Measurements from ENCODE around the gene C2CD5. TPM values are rescaled to one million over a fixed set of nuclear protein-coding genes. Genes with fewer than 3 reads are reported as not detected.
A peak's percentile ranks its signal among the peaks of the same experiment; 100 is the strongest.
"Not testable (repeated sequence)": the region's sequence is repeated elsewhere in the genome, so short reads cannot be mapped to it uniquely, and the experiment has no call there.

The C2CD5 gene
- total RNA-seq: 30.0 and 35.5 TPM in 2 replicates

GRCh38 chr12:22544038-22544979 is at the start of gene C2CD5:
Gene C2CD5, minus strand, starts transcription at chr12:22544542. Its CDS starts 392 bp downstream, at chr12:22544150.
- peaks cover 35% of the 10 kb centered on the region for H3K4me1 Mint-ChIP-seq (ENCODE audit: low read depth)
- no peaks in the 10 kb centered on the region for H3K9me3 Mint-ChIP-seq
- H3K27me3 Mint-ChIP-seq (ENCODE audit: insufficient read depth): peaks cover 14% of the 10 kb centered on the region
- peak within 1 kb of the TSS; percentile 94 for H3K4me3 Mint-ChIP-seq
- H3K36me3 Mint-ChIP-seq (ENCODE audit: low read depth): peaks cover 22% of the 10 kb centered on the region
- DNase-seq (ENCODE audit: low spot score): peak; percentile 92
- H3K27ac Mint-ChIP-seq: peak within 1 kb of the TSS; percentile 96
- intact Hi-C loops (cut with micrococcal nuclease): loop anchor here (1.0 to 10.0 kb wide), 6 partner anchors 81 to 1070 kb away; partner anchors contain the start of genes CMAS, ETNK1, LDHB and ST8SIA1

- H3K27me3 Mint-ChIP-seq (ENCODE audit: insufficient read depth): peaks cover under 1% of the 10 kb centered on the region
- H3K9me3 Mint-ChIP-seq: no peaks in the 10 kb centered on the region
- no peak overlapping the region for H3K4me3 Mint-ChIP-seq
- H3K27ac Mint-ChIP-seq: no peak overlapping the region
- intact Hi-C loops (cut with micrococcal nuclease): no loop called here
- no peaks in the 10 kb centered on the region for H3K36me3 Mint-ChIP-seq (ENCODE audit: low read depth)
- H3K4me1 Mint-ChIP-seq (ENCODE audit: low read depth): peaks cover 5% of the 10 kb centered on the region
- no peak for DNase-seq (ENCODE audit: low spot score)
Measured at GRCh38 chr12:22593864-22594263, 49.5 kb upstream of the C2CD5 start.

GRCh38 chr12:22588817-22589216 is 44.5 kb upstream of the C2CD5 start:
- H3K4me3 Mint-ChIP-seq: no peak overlapping the region
- H3K36me3 Mint-ChIP-seq (ENCODE audit: low read depth): no peaks in the 10 kb centered on the region
- intact Hi-C loops (cut with micrococcal nuclease): no loop called here
- H3K9me3 Mint-ChIP-seq: no peaks in the 10 kb centered on the region
- H3K27ac Mint-ChIP-seq: no peak overlapping the region
- peaks cover 3% of the 10 kb centered on the region for H3K27me3 Mint-ChIP-seq (ENCODE audit: insufficient read depth)
- no peaks in the 10 kb centered on the region for H3K4me1 Mint-ChIP-seq (ENCODE audit: low read depth)
- no peak for DNase-seq (ENCODE audit: low spot score)

- no peaks in the 10 kb centered on the region for H3K27me3 Mint-ChIP-seq (ENCODE audit: insufficient read depth)
- H3K9me3 Mint-ChIP-seq: no peaks in the 10 kb centered on the region
- no peak overlapping the region for H3K27ac Mint-ChIP-seq
- no peak for DNase-seq (ENCODE audit: low spot score)
- no peaks in the 10 kb centered on the region for H3K4me1 Mint-ChIP-seq (ENCODE audit: low read depth)
- H3K36me3 Mint-ChIP-seq (ENCODE audit: low read depth): no peaks in the 10 kb centered on the region
- intact Hi-C loops (cut with micrococcal nuclease): no loop called here
- H3K4me3 Mint-ChIP-seq: no peak overlapping the region
Measured at GRCh38 chr12:22578328-22578727, 34.0 kb upstream of the C2CD5 start.

GRCh38 chr12:22577667-22578066 is 33.3 kb upstream of the C2CD5 start:
- Mint-ChIP-seq H3K27ac (no peak overlapping the region), H3K4me1 (ENCODE audit: low read depth) (no peaks in the 10 kb centered on the region), H3K36me3 (ENCODE audit: low read depth) (no peaks in the 10 kb centered on the region), H3K4me3 (no peak overlapping the region), H3K9me3 (no peaks in the 10 kb centered on the region), H3K27me3 (ENCODE audit: insufficient read depth) (no peaks in the 10 kb centered on the region)
- DNase-seq (ENCODE audit: low spot score): no peak
- intact Hi-C loops (cut with micrococcal nuclease): no loop called here

- H3K4me1 Mint-ChIP-seq (ENCODE audit: low read depth): no peaks in the 10 kb centered on the region
- H3K36me3 Mint-ChIP-seq (ENCODE audit: low read depth): no peaks in the 10 kb centered on the region
Measured at GRCh38 chr12:22576473-22576872, 32.1 kb upstream of the C2CD5 start.

GRCh38 chr12:22576065-22576464 is 31.7 kb upstream of the C2CD5 start:
- Mint-ChIP-seq H3K9me3 (no peaks in the 10 kb centered on the region), H3K27me3 (ENCODE audit: insufficient read depth) (no peaks in the 10 kb centered on the region), H3K4me1 (ENCODE audit: low read depth) (no peaks in the 10 kb centered on the region), H3K27ac (no peak overlapping the region), H3K36me3 (ENCODE audit: low read depth) (no peaks in the 10 kb centered on the region), H3K4me3 (no peak overlapping the region)
- intact Hi-C loops (cut with micrococcal nuclease): no loop called here
- no peak for DNase-seq (ENCODE audit: low spot score)

More at GRCh38 chr12:22576473-22576872, 32.1 kb upstream of the C2CD5 start:
- no peak overlapping the region for H3K4me3 Mint-ChIP-seq
- no peak for DNase-seq (ENCODE audit: low spot score)
- H3K9me3 Mint-ChIP-seq: no peaks in the 10 kb centered on the region
- H3K27me3 Mint-ChIP-seq (ENCODE audit: insufficient read depth): no peaks in the 10 kb centered on the region
- H3K27ac Mint-ChIP-seq: no peak overlapping the region
- intact Hi-C loops (cut with micrococcal nuclease): no loop called here

GRCh38 chr12:22574921-22575320 is 30.6 kb upstream of the C2CD5 start:
- H3K4me3 Mint-ChIP-seq: no peak overlapping the region
- no peak for DNase-seq (ENCODE audit: low spot score)
- intact Hi-C loops (cut with micrococcal nuclease): no loop called here
- H3K4me1 Mint-ChIP-seq (ENCODE audit: low read depth): no peaks in the 10 kb centered on the region
- no peaks in the 10 kb centered on the region for H3K36me3 Mint-ChIP-seq (ENCODE audit: low read depth)
- no peaks in the 10 kb centered on the region for H3K9me3 Mint-ChIP-seq
- H3K27ac Mint-ChIP-seq: no peak overlapping the region
- no peaks in the 10 kb centered on the region for H3K27me3 Mint-ChIP-seq (ENCODE audit: insufficient read depth)

- H3K27me3 Mint-ChIP-seq (ENCODE audit: insufficient read depth): no peaks in the 10 kb centered on the region
- H3K36me3 Mint-ChIP-seq (ENCODE audit: low read depth): no peaks in the 10 kb centered on the region
- DNase-seq (ENCODE audit: low spot score): no peak
- no peaks in the 10 kb centered on the region for H3K9me3 Mint-ChIP-seq
- intact Hi-C loops (cut with micrococcal nuclease): no loop called here
- no peak overlapping the region for H3K4me3 Mint-ChIP-seq
- H3K4me1 Mint-ChIP-seq (ENCODE audit: low read depth): no peaks in the 10 kb centered on the region
- no peak overlapping the region for H3K27ac Mint-ChIP-seq
Measured at GRCh38 chr12:22573181-22573580, 28.8 kb upstream of the C2CD5 start.

- Mint-ChIP-seq H3K27me3 (ENCODE audit: insufficient read depth) (no peaks in the 10 kb centered on the region), H3K4me3 (no peak overlapping the region), H3K4me1 (ENCODE audit: low read depth) (no peaks in the 10 kb centered on the region), H3K36me3 (ENCODE audit: low read depth) (no peaks in the 10 kb centered on the region), H3K9me3 (no peaks in the 10 kb centered on the region), H3K27ac (no peak overlapping the region)
- DNase-seq (ENCODE audit: low spot score): no peak
- intact Hi-C loops (cut with micrococcal nuclease): no loop called here
Measured at GRCh38 chr12:22569253-22569652, 24.9 kb upstream of the C2CD5 start.

- Mint-ChIP-seq H3K27ac (no peak overlapping the region), H3K9me3 (no peaks in the 10 kb centered on the region), H3K36me3 (ENCODE audit: low read depth) (no peaks in the 10 kb centered on the region), H3K27me3 (ENCODE audit: insufficient read depth) (peaks cover 3% of the 10 kb centered on the region), H3K4me1 (ENCODE audit: low read depth) (peaks cover 6% of the 10 kb centered on the region), H3K4me3 (no peak overlapping the region)
- intact Hi-C loops (cut with micrococcal nuclease): no loop called here
- DNase-seq (ENCODE audit: low spot score): no peak
Measured at GRCh38 chr12:22562036-22563028, 18.0 kb upstream of the C2CD5 start.

GRCh38 chr12:22554750-22555149 is 10.4 kb upstream of the C2CD5 start:
- H3K4me3 Mint-ChIP-seq; H3K4me1 Mint-ChIP-seq (ENCODE audit: low read depth); H3K36me3 Mint-ChIP-seq (ENCODE audit: low read depth); H3K27ac Mint-ChIP-seq; intact Hi-C loops (cut with micrococcal nuclease); DNase-seq (ENCODE audit: low spot score): not testable (repeated sequence)
- Mint-ChIP-seq H3K27me3 (ENCODE audit: insufficient read depth) (peaks cover 23% of the 10 kb centered on the region), H3K9me3 (peaks cover 10% of the 10 kb centered on the region)

All from activated T-helper 1 cell treated with anti-CD3 and anti-CD28 coated beads, Interleukin-12 subunit alpha, Interleukin-12 subunit beta, Interleukin-2, Interleukin-4 antibody, amounts not matched to agents 30 ng/mL and 10 ng/mL and 1 ng/mL, durations not matched to agents 14 hours and 24 hours and 36 hours (primary cell).